HG03039 (cell line): ENCODE results near the gene FAM184B.
A peak's percentile ranks its signal among the peaks of the same experiment; 100 is the strongest.
"Not testable (repeated sequence)": the region's sequence is repeated elsewhere in the genome, so short reads cannot be mapped to it uniquely, and the experiment has no call there.

Experiments used
- ATAC-seq: cut with Tn5 transposase; IDR thresholded peaks from one replicate; pipeline ENCODE4 v1.9.1; 2021; ENCODE audit warnings: mild to moderate bottlenecking, moderate library complexity; ENCODE audit not compliant: unreplicated experiment

The FAM184B gene

DNA sequence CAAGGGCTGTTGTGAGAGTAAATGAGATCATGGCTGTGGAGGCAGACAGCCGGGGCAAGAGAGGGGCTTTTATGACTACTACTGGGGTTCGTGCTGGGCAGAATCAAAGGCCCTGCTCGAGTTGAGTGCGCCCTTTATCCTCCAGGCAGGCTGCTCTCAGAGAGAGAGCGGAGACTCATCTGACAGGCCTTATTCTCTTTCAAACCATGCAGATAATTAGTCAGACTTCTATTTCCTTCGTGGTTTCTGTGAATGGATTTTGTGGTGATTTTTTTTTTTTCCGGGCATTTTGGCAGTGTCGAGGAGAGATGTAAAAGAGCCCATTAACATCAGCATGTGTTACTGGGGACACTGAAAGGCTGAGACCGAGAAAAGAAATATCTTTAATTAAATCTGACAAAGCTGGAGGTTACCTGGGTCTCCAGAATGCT, 93.4 kb downstream of the FAM184B start:
- ATAC-seq = no peak

- ATAC-seq = no peak
Observed at GRCh38 chr4:17687237-17687857, 94.1 kb downstream of the FAM184B start.

DNA sequence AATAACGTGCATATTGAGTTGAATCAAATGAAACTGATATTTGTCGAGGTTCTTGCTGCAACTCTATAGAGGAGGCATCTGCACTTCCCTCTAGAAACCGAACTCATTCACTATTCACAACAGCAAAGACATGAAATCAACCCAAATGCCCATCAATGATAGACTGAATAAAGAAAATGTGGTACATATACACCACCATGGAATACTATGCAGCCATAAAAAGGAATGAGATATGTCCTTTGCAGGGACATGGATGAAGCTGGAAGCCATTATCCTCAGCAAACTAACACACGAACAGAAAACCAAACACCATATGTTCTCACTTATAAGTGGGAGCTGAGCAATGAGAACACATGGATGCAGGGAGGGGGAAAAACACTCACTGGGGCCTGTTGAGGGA, 96.8 kb downstream of the FAM184B start:
- not testable (repeated sequence) for ATAC-seq

GRCh38 chr4:17682222-17682566, 99.2 kb downstream of the FAM184B start:
- ATAC-seq = no peak

DNA sequence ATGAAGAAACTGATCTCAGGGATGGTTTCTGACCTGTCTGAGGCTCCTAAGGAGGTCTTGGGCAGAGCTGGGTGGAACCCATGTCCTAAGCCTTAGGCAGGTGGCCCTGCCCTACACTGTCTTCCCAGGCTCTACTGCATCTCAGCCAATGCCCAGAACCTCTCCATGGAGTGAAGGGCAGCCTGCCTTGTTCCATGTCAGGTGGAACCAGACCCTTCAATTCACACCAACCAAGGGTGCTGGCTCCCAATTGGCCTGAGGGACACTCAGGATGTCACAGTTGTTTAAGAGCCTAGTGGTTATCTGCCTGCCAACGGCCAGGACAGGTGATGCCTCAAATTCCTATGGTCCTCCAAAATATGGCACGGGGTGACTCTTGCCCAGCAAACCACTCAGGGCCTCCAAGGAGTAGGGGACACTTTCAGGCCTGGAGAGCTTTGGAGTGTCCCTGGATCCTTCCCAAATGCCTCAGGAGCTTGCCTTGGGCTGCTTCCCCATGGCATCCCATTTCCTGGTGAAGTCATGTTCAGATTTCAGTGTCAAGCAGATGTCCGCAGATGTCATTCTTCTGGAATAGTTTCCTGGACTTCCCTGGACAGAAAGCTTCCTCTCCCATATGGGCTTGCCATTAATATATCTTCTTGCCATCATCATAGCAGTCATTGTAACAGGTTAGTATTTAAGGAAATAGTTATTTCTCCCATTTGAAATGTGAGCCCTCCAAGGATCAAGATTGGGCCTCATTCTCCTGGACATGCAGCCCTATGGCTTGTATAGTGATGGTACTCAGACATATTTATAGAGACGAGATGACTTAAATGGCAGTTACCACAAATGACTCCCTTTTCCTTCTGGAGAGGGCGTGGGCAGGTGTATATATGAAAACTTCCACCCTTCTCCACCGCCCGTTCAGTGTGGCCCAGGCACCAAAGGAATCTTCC, 99.9 kb downstream of the FAM184B start:
- ATAC-seq = no peak

GRCh38 chr4:17680559-17681280, 100.7 kb downstream of the FAM184B start:
- no peak for ATAC-seq

- ATAC-seq = no peak
Observed at GRCh38 chr4:17670423-17670822, 111.0 kb downstream of the FAM184B start.

DNA sequence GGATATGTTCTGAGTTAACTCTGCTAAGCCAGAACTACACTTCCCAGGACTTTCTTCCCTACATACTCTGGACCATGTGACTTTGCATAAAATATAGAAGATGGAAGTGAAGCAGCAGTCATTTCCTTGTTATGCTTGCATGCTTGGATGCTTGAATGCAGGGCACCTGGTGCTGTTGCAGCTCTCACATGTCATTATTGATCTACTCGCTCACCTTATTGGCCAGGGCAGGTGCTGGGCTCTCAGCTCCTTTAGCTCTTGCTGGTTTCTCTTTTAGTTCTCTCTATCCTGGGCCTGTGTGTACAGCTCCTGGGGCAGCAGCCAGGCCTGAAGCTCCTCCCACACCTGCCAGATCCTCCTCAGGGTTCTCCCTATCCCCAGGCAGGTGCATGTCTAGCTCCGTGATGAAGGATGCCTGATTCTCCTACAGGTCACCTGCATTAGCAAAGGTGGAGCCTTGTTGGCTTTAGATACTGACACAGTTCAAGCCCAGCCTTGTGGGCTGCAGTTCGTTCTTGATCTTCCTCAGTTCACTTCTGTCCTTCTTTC, 113.7 kb downstream of the FAM184B start:
- no peak for ATAC-seq

DNA sequence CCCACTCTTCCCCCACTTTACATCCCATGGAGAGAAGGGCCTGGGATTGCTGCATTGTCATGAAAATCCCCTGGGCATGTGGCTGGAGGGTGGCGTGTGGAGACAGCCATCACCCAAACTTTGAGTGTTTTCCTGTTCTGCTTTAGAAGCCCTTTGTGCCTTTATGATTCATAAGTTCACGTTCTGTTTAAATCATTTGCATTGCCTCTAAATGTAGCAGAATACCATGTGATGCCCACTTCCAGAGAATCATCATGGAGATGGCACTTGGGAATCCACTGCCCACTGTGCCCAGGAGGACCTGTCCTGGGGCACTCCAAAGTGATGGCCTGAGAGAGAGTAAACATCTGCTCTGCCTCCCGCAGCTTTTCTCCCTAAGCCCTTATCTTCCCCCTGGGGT, 114.2 kb downstream of the FAM184B start:
- no peak for ATAC-seq

DNA sequence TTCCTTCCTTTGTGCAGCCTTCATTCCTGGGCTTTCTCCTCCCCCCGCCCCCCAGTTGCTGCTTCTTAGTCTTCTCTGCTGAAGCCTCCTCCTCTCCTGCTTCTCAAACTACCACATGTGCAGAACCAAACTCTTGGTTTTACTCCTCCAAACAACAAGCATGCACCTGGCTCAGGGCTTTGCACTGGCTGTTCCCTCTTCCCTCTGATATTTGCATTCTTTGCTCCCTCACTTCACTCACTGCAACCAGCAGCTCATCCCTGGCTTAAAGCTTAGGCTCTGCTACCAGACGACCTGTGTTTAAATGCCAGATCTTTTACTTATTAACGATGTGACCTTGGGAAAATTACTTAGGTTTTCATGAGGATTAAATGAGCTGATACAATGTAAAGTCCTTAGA, 115.6 kb downstream of the FAM184B start:
- ATAC-seq = no peak

DNA sequence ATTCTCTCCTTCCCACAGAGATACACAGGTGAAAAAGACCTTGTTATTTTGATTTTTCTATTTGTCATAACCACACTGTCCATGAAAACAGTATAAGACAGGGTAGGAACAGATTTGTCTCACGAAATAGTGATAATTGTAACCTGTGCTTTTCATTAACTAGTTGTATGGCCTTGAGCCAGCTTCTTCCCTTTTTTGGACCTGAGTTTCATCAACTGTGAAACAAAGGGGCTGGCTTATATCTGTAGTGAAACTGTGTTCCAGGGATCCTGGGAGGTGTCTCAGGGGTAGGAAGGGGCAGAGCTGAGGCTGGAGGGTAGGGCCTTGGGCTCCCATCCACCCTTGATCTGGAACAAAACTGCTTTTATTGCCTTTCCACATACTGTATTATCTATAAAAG, 116.1 kb downstream of the FAM184B start:
- no peak for ATAC-seq

DNA sequence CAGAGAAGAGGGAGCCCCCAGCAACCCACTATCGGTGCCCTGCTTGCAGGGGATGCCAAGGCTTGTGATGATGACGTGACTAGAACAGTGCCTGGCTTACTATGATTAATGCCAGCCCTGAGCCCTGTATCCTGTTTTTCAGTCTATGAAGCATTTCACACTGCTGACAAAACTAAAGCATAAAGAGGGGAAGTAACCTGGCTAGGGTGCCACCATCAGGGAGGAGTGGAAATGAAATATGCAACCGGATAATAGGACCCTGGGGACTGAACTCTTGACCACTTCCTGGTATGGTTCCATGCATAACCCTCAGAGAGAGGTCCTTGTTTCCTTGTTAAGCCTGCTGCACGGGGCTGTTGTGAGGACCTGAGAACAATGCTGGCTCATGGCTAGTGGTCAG, 116.7 kb downstream of the FAM184B start:
- ATAC-seq = peak; percentile 70

DNA sequence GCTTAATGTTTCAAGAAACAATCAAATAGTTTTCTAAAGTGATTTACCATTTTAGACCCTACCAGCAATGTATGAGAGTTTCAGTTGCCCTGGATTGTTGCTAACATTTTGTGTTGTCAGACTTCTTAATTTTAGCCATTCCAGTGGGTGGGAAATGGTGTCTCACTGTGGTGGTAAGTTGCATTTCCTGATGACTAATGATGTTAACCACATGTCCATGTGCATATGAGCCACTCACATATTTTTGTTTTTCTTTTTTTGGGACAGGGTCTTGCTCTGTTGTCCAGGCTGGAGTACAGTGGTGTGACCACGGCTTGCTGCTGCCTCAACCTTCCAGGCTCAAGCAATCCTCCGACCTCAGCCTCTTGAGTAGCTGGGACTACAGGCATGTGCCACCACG, 118.7 kb downstream of the FAM184B start:
- ATAC-seq = no peak

GRCh38 chr4:17659196-17659595, 122.2 kb downstream of the FAM184B start:
- not testable (repeated sequence) for ATAC-seq

GRCh38 chr4:17657849-17658248, 123.6 kb downstream of the FAM184B start:
- no peak for ATAC-seq

DNA sequence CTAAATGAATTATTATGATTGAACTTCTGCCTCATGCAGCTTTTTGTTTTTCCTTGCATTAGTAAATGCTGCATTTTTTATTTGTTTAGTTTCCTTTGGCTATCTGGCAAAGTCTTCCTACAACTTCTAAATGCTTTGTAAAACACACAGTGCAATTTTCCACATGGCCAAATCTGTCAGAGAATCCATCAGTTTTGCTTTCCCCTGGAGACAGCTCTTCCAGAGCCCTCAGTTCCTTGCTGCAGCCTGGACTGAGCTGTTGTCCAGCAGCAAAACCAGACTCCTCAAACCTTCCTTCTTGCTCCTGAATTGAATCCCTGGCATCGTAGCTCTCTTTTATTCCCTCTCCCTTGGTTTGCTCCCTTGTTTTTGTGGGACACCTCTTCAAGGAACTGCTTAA, 124.3 kb downstream of the FAM184B start:
- no peak for ATAC-seq

- ATAC-seq = no peak
Observed at GRCh38 chr4:17654701-17655100, 126.7 kb downstream of the FAM184B start.

DNA sequence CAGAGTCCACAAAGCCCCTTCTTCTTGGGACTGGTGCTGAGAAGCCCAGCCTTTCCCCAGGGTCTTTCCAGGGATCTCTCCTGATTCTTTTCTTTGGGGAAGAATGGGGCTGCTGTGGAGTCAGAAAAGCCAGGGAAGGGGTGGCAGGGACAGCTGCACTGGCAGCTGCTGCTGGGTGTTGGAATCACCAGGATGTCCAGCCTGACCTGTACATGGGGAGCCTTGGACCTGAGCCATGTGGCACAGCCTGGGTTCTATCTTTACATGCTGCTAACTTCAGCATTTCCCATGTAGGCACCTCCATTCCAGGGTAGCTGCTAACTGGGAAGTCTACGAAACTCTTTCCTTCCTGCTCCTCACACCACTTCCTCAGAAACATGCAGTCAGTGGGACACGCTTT, 131.0 kb downstream of the FAM184B start:
- ATAC-seq = no peak

DNA sequence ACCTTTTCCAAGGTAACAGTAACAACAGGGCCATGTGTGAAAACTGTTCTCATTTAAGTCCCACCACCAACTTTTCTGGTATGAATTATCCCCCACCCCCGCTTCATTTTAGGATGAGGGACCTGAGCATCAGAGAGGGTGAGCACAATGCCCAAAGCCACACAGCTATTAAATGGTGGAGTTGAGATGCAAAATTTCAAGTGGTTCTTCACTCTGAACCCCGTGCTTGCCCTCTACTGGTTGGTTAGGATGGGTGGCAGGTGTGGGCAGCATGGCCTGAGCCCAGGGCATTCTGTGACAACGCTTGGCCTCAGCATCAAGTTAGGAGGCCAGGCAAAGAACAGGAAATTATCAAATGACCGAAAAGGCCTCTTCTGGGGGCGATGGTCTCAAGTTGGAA, 133.5 kb downstream of the FAM184B start:
- ATAC-seq = no peak

GRCh38 chr4:17647176-17647806, 134.1 kb downstream of the FAM184B start:
- no peak for ATAC-seq

- ATAC-seq = no peak
Observed at GRCh38 chr4:17646693-17647092, 134.7 kb downstream of the FAM184B start.
